ENCODE results near the gene MPPED2.

DNA sequence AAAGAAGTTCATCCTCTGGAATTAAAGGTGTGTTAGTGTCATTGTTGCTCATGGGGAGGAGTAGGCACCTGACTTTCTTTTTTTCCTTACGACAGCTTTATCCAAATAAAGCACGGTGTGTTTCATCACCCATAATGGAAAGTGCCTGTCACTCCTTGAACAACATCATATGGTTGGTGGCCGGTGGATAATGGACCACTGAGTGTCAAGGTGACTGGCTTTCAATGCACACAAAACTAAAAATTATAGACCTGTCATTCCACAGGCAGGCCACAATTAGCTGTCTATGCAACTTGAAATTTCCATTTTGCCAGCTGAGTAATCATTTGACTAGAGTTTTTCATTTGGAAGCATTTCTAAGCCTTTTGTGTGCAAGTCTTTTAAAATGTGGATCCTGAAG lies 45.0 kb upstream of the MPPED2 start:
- TF ChIP-seq, protein P1, sequence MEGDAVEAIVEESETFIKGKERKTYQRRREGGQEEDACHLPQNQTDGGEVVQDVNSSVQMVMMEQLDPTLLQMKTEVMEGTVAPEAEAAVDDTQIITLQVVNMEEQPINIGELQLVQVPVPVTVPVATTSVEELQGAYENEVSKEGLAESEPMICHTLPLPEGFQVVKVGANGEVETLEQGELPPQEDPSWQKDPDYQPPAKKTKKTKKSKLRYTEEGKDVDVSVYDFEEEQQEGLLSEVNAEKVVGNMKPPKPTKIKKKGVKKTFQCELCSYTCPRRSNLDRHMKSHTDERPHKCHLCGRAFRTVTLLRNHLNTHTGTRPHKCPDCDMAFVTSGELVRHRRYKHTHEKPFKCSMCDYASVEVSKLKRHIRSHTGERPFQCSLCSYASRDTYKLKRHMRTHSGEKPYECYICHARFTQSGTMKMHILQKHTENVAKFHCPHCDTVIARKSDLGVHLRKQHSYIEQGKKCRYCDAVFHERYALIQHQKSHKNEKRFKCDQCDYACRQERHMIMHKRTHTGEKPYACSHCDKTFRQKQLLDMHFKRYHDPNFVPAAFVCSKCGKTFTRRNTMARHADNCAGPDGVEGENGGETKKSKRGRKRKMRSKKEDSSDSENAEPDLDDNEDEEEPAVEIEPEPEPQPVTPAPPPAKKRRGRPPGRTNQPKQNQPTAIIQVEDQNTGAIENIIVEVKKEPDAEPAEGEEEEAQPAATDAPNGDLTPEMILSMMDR (IDR thresholded peaks at IDR 0.05; ENCODE audit: insufficient read depth, low read depth, low read length) = no peak
- no peak for TF ChIP-seq EZH2 (IDR thresholded peaks at IDR 0.05; ENCODE audit: insufficient read depth, low read length)
